ENCODE measurements around the gene PKP2.
"Not testable (repeated sequence)": the region's sequence is repeated elsewhere in the genome, so short reads cannot be mapped to it uniquely, and the experiment has no call there.

PKP2 gene

DNA sequence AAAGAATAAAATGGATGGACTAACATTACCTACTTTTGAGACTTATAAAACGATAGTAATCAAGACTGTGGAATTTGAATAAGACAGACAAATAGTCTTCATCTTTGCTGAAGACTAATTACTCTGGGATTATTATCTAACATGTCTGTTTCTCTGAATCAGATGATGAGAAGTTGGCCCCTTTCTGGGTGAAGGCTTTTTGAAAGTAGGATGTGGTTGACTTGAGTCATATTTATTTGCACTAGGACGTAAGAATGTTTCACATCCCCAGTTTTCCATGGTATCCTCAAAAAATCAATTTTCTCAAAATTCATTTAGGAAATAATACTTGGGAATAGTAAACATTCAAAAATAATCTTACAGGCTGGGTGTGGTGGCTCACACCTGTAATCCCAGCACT is 31.8 kb downstream of the PKP2 start:
- no peak for DNase-seq

GRCh38 chr12:32863128-32863527 is 33.4 kb downstream of the PKP2 start:
- DNase-seq: no peak

- DNase-seq: not testable (repeated sequence)
These were observed 34.9 kb downstream of the PKP2 start for GRCh38 chr12:32861658-32862057.

DNA sequence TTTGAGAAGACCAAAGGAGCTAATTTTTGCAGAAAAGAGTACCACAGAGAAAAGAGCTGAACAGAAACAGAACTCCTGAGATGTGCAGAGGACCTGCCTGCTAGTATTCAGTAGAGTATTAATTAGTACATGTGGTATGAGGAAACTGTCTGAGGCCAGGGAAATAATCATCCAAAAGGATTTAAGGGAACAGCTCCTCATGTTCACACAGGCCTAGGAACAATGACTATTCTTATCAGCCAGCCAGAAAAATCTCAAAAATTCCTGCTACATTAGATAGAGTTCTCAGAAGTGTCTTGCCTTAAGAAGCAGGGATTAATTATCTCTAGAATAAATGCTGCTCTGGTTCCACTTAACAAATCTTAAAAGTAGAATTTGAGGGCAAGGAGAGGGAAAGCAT is 36.4 kb downstream of the PKP2 start:
- no peak for DNase-seq

GRCh38 chr12:32859389-32859788 is 37.2 kb downstream of the PKP2 start:
- DNase-seq: no peak

- DNase-seq: no peak
These were observed 41.9 kb downstream of the PKP2 start for GRCh38 chr12:32854716-32855115.

DNA sequence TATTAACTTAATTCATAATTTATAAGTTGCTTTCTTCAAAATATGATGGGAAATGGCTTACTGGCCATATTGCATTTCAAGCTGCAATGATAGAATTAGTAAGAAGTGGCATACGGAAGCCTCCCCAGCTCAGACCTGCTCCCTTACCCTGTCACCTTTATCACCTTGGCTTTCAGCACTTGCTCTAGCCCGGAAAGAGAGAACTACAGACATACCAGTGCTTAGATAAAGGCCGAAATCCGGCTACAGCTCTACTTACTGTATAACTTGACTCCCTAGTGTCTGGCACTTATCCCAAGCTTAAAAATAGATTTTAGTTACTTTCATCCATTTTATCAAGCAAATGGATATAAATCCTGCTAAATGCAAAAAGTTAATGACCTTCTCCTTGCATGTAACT is 42.5 kb downstream of the PKP2 start:
- no peak for DNase-seq

DNA sequence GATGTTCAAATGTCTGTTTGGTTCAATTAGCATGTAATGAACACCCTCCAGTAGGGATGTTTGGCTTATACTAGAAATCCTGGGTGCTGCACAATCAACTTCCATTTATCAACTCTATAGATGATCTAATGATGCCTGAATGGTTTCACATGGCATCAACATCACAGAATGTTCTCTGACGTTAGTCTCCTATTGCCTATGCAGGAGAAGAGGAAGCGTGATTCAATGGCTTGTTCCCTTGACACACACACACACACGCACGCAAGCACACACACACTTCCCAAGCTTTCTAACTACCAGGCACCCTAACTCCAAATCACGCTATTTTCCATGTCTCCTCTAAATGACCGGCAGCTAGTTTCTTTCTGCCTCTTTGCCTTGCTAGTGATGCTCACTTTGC is 49.3 kb downstream of the PKP2 start:
- DNase-seq: no peak

GRCh38 chr12:32846053-32846452 is 50.5 kb downstream of the PKP2 start:
- no peak for DNase-seq

- DNase-seq: no peak
These were observed 53.0 kb downstream of the PKP2 start for GRCh38 chr12:32843528-32844095.

GRCh38 chr12:32841061-32841460 is 55.5 kb downstream of the PKP2 start:
- no peak for DNase-seq

GRCh38 chr12:32839828-32840227 is 56.7 kb downstream of the PKP2 start:
- DNase-seq: no peak

- no peak for DNase-seq
These were observed 58.6 kb downstream of the PKP2 start for GRCh38 chr12:32837974-32838373.

DNA sequence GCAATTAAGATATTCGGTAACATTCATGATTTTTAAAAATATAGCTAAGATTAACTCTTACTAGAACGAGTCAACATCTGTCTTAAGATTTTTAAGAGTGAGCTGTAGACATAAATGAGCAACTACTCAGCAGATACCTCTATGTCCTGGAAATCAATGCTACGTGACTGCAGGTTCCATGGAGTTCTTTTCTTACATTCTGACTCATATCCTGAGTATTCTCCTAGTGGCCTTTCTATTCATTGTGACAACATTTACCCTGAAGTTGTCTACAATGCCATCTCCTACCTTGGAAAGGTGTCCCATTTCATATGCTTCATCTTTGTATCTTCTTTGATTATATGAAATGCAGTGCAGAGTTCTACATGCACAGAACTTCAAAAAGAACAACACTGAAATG is 59.9 kb downstream of the PKP2 start:
- no peak for DNase-seq

DNA sequence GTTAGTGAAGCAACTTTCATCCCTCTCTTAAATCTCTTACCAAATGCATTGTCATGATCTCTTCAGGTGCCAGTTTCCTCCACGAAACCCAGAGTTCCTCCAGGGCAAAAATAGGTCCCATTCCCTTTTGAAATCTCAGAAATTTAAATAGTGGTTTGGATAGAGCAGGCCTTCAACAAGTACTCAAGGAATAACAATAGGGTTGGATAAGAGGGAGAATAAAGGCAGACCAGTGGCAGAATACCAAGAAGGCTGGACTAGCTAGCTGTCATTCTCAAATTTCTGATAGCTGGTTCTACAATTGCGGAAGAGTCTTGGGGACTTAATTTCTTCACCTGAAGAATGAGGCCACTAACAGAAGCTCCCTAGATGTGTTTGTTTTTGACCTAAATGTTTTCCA is 62.5 kb downstream of the PKP2 start:
- no peak for DNase-seq

GRCh38 chr12:32828552-32828951 is 68.0 kb downstream of the PKP2 start:
- DNase-seq: no peak

- no peak for DNase-seq
These were observed 68.5 kb downstream of the PKP2 start for GRCh38 chr12:32828120-32828519.

GRCh38 chr12:32826807-32827412 is 69.7 kb downstream of the PKP2 start:
- DNase-seq: no peak

DNA sequence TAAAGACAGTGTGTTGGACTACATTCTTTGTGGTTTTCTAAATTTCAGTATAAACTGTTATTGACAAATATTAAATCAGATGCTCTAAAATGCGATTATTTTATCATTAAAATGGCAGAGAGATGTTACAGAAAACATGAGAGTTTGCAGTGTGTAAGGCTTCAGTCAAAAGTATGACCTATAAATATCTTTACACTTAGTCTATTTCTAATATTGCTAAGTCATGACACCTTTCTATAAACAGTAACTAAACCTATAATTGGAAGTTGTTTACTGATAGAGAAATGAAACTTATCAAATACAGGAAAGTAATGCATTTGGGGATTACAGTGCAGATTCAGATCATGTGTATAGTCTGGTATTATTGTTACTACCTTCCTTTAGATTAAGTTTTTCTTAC is 72.0 kb downstream of the PKP2 start:
- no peak for DNase-seq

- DNase-seq: no peak
These were observed 74.2 kb downstream of the PKP2 start for GRCh38 chr12:32822344-32822743.

GRCh38 chr12:32821710-32822109 is 74.9 kb downstream of the PKP2 start:
- DNase-seq: no peak

DNA sequence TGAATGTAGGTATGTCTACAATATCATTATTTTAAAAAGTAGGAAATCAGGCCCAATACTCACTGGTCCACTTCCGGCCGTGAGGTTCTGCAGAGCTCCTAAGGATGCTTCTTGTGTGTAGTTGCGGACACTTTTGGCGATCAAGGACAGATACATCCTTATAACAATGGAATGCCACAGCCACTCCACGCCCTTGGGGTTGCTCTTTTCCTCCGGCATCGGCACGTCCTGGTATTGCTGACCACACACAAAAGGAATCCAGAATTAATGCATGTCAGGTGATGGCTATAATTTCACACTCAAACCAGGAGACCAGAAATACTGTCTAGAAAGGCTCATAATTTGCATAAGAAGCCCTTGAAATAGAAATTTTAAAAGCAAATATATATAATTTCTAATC is 75.3 kb downstream of the PKP2 start:
- DNase-seq: no peak

GRCh38 chr12:32820376-32820931 is 76.1 kb downstream of the PKP2 start:
- DNase-seq: no peak

DNA sequence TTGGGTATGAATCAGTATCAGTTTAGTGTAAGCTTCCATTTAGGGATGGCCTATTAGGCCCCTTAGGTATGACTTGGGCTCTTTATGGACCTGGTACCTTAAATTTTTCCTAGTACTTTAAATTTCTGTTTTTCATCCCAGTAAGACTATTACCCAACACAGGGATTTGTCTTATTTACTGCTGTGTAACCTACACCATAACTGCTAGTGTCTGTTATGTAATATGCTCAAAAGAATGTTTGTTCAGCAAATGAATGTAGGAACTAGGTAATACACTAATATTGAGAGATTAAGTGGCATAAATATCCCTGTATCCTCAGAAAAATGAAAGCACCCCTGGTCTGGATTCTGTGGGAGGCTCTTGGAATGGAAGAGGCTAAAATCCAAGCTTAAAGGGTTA is 77.2 kb downstream of the PKP2 start:
- DNase-seq: no peak
